ENCODE data around the gene MIEF2. TPM values are rescaled to one million over a fixed set of nuclear protein-coding genes. Genes with fewer than 3 reads are reported as not detected.

MIEF2 gene
- total RNA-seq, 4 donors from 2014 or later = 2.9 to 9.5 (median 5.7) TPM

DNA sequence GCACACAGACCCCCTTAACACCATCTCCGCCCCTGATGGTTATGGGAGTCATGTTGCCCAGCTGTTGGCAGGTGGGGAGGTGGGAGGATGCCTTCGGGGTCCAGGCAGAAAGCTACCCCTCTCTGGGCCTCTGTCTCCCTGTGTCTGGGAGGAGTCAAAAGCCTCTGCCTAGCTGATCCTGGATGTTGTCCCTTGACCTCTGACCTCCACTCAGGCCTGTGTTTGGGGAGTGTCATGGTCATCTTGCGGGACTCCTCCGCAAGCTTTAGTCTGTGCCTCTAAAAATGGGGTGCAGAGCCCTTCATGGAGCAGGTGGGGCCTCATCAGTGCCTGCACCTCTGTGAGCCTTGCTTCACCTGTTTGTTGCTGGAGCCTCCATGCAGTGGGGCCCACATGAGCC is 31.2 kb upstream of the MIEF2 start:
- TF ChIP-seq, protein P1, sequence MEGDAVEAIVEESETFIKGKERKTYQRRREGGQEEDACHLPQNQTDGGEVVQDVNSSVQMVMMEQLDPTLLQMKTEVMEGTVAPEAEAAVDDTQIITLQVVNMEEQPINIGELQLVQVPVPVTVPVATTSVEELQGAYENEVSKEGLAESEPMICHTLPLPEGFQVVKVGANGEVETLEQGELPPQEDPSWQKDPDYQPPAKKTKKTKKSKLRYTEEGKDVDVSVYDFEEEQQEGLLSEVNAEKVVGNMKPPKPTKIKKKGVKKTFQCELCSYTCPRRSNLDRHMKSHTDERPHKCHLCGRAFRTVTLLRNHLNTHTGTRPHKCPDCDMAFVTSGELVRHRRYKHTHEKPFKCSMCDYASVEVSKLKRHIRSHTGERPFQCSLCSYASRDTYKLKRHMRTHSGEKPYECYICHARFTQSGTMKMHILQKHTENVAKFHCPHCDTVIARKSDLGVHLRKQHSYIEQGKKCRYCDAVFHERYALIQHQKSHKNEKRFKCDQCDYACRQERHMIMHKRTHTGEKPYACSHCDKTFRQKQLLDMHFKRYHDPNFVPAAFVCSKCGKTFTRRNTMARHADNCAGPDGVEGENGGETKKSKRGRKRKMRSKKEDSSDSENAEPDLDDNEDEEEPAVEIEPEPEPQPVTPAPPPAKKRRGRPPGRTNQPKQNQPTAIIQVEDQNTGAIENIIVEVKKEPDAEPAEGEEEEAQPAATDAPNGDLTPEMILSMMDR (IDR thresholded peaks at IDR 0.05) = no peak
- ATAC-seq (ENCODE audit: low FRiP score) = no peak
- DNase-seq (ENCODE audit: low spot score) = no peak

DNA sequence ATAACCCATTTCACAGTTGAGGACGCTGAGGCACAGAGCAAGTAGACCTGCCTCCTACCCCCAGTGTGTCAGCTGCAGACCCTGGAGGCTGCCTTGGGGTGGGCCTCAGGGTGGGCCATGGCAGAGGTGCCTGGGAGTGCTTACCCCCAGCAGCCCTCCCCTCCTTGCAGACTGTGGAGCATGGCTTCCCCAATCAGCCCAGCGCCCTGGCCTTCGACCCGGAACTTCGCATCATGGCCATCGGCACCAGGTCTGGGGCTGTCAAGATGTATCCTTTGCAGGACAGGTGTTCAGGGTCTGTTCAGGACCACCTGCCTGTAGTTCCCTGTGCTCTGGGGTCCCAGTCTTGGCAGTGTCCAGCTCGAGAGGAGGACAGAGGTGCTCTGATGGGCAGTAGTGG is 30.7 kb upstream of the MIEF2 start:
- ATAC-seq (ENCODE audit: low FRiP score) (no peak), DNase-seq (ENCODE audit: low spot score) (no peak)
- TF ChIP-seq, protein P1 (IDR thresholded peaks at IDR 0.05) = no peak

GRCh38 chr17:18230288-18231141 is 29.9 kb upstream of the MIEF2 start:
- TF ChIP-seq, protein P1 (IDR thresholded peaks at IDR 0.05) = no peak
- no peak for ATAC-seq (ENCODE audit: low FRiP score)

DNA sequence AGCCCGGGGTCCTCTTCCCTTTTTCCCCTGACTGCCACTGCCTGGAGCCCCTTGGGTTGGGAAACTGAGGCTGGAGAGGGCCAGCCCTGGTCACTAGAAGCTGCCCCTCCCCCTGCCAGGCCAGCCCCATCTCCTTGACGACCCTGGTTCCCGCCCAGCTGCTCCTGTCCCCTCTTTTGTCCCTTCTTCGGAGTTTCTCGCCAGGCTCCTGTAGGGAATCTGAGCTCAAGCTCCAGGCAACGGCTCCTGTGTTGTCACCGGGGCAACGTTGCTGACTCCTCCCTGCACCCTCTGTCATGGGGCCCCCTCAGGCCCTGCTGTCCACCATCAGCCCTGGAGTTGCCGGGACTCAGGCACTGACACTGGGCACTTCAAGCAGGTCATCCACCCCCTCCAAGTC is 29.3 kb upstream of the MIEF2 start:
- no peak for DNase-seq (ENCODE audit: low spot score)
- no peak for ATAC-seq (ENCODE audit: low FRiP score)
- TF ChIP-seq, protein P1 (IDR thresholded peaks at IDR 0.05) = no peak

More at GRCh38 chr17:18230288-18231141, 29.9 kb upstream of the MIEF2 start:
- no peak for DNase-seq (ENCODE audit: low spot score)

DNA sequence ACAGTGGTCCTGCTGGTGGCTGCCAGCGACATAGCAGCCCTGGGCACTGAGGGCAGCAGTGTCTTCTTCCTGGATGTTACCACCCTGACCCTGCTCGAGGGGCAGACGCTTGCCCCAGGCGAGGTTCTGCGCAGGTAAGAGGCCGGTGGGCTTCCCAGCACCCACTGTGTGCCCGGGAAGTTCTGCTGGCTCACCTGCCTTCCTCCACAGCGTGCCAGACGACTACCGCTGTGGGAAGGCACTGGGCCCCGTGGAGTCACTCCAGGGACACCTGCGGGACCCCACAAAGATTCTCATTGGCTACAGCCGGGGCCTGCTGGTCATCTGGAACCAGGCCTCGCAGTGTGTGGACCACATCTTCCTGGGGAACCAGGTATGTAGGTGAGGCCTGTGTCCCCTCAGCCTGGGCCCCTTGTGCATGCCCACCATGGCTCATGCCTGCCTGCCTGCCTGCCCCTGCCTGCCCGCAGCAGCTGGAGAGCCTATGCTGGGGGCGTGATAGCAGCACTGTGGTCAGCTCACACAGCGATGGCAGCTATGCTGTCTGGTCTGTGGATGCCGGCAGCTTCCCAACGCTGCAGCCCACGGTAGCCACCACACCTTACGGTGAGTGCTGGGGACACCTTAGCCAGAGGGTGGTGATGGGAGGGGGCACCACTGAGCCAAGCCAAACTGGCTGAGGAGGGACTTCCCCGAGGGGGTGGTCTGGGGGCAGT is 26.5 kb upstream of the MIEF2 start:
- no peak for ATAC-seq (ENCODE audit: low FRiP score)
- TF ChIP-seq, protein P1 (IDR thresholded peaks at IDR 0.05) = no peak
- no peak for DNase-seq (ENCODE audit: low spot score)

DNA sequence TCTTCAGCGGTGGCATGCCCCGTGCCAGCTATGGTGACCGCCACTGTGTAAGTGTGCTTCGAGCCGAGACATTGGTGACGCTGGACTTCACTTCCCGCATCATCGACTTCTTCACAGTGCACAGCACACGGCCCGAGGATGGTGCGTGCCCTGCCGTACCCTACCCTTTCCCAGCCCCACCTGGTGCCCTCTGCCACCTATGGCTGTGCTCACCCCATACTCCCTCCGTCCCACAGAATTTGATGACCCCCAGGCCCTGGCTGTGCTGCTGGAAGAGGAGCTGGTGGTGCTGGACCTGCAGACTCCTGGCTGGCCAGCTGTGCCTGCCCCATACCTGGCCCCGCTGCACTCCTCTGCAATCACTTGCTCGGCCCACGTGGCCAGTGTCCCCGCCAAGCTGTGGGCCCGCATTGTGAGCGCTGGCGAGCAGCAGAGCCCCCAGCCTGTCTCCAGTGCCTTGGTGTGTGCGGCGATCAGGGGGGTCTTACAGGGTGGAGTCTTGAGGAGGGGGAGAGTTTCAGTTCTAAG is 25.5 kb upstream of the MIEF2 start:
- DNase-seq (ENCODE audit: low spot score) (no peak), ATAC-seq (ENCODE audit: low FRiP score) (no peak)
- TF ChIP-seq, protein P1 (IDR thresholded peaks at IDR 0.05) = no peak
